ENCODE measurements around the gene SRRM1.
"Not testable (repeated sequence)": the region's sequence is repeated elsewhere in the genome, so short reads cannot be mapped to it uniquely, and the experiment has no call there.

Gene SRRM1

GRCh38 chr1:24694380-24694843 lies 51.3 kb downstream of the SRRM1 start:
- no peak for DNase-seq

- DNase-seq, result no peak
Measured at GRCh38 chr1:24695202-24695974, 52.3 kb downstream of the SRRM1 start.

- no peak for DNase-seq
Measured at GRCh38 chr1:24696041-24696755, 53.1 kb downstream of the SRRM1 start.

- DNase-seq, result no peak
Measured at GRCh38 chr1:24696756-24697330, 53.7 kb downstream of the SRRM1 start.

- not testable (repeated sequence) for DNase-seq
Measured at GRCh38 chr1:24697453-24698001, 54.4 kb downstream of the SRRM1 start.

GRCh38 chr1:24698326-24698725 lies 55.2 kb downstream of the SRRM1 start:
- DNase-seq, result not testable (repeated sequence)

GRCh38 chr1:24699628-24700027 lies 56.5 kb downstream of the SRRM1 start:
- no peak for DNase-seq

- DNase-seq, result no peak
Measured at GRCh38 chr1:24702511-24703293, 59.6 kb downstream of the SRRM1 start.

- DNase-seq, result no peak
Measured at GRCh38 chr1:24704411-24705259, 61.5 kb downstream of the SRRM1 start.

- no peak for DNase-seq
Measured at GRCh38 chr1:24705260-24706073, 62.4 kb downstream of the SRRM1 start.

GRCh38 chr1:24706074-24706389 lies 62.9 kb downstream of the SRRM1 start:
- not testable (repeated sequence) for DNase-seq

GRCh38 chr1:24707687-24708086 lies 64.6 kb downstream of the SRRM1 start:
- DNase-seq, result no peak

- no peak for DNase-seq
Measured at GRCh38 chr1:24708938-24709337, 65.8 kb downstream of the SRRM1 start.

GRCh38 chr1:24709791-24710441 lies 66.8 kb downstream of the SRRM1 start:
- DNase-seq, result no peak

- DNase-seq, result no peak
Measured at GRCh38 chr1:24711329-24711728, 68.2 kb downstream of the SRRM1 start.

GRCh38 chr1:24713176-24713575 lies 70.1 kb downstream of the SRRM1 start:
- DNase-seq, result no peak

GRCh38 chr1:24713736-24714135 lies 70.6 kb downstream of the SRRM1 start:
- DNase-seq, result no peak

- DNase-seq, result peak in 1 of 2 experiments; percentile 3
Measured at GRCh38 chr1:24714859-24715520, 71.9 kb downstream of the SRRM1 start.

- DNase-seq, result no peak
Measured at GRCh38 chr1:24715658-24716057, 72.6 kb downstream of the SRRM1 start.
